NCI-H2107 treated with DMSO at 0.1 percent for 48 hours (cell line): Measurements from ENCODE around the gene PIK3R6.
"Not testable (repeated sequence)": the region's sequence is repeated elsewhere in the genome, so short reads cannot be mapped to it uniquely, and the experiment has no call there.

Experiments
- DNase-seq: peaks from one replicate; lab custom pipeline; 2025; ENCODE audit not compliant: unreplicated experiment; lab: John Stamatoyannopoulos, UW

PIK3R6 gene

GRCh38 chr17:8894202-8894671 is 26.8 kb upstream of the PIK3R6 start:
- no peak for DNase-seq

- DNase-seq: no peak
These were observed 26.2 kb upstream of the PIK3R6 start for GRCh38 chr17:8893621-8894201.

DNA sequence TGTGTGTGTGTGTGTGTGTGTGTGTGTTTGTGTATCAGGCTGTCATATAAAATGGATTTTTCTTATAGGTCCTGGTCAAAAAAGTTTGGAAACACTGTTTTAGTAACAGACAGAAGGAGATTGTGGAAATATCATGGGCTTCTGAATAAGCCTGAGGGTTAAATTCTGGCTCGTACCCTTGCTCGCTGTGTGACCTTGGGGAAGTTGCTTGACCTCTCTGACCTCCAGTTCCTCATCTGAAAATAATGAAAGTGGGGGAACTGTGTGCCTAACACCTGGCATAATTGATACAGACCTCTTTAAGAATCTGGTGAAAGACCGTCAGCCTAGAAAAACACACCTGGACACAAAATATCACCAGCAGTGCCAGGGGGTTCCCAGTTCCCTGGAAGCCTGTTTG is 25.6 kb upstream of the PIK3R6 start:
- no peak for DNase-seq

GRCh38 chr17:8892338-8892690 is 24.8 kb upstream of the PIK3R6 start:
- DNase-seq: no peak

- no peak for DNase-seq
These were observed 23.2 kb upstream of the PIK3R6 start for GRCh38 chr17:8890671-8891070.

- DNase-seq: no peak
These were observed 22.2 kb upstream of the PIK3R6 start for GRCh38 chr17:8889458-8890210.

DNA sequence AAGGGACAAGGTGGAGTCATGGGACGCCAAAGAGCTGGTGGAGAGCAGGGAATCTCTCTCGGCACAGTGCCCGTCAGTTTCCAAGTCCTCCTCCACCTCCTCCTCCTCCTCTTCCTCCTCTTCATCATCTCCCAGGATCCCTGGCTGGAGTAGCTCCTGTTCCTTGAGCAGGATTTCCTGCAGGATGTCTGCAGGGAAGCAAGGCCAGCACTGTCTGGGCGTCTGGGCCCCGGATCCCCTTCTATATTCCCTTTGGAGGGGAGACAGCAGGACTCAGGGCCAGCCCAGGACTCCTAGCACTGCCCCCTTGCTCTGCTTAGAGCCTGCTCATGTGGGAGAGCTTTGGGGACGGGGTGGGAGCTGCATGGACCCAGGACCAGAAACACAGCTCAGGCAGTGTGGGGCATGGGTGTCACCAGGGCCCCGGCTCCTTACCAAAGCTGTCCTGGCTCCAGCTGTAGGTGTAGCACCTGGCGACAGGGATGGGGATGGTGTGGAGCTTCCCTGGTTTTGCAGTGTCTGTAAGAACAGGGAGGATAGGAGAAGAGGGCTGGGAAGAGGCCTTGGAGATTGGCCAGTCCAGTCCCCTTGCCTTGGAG is 21.3 kb upstream of the PIK3R6 start:
- DNase-seq: no peak

- DNase-seq: no peak
These were observed 20.6 kb upstream of the PIK3R6 start for GRCh38 chr17:8887834-8888703.

DNA sequence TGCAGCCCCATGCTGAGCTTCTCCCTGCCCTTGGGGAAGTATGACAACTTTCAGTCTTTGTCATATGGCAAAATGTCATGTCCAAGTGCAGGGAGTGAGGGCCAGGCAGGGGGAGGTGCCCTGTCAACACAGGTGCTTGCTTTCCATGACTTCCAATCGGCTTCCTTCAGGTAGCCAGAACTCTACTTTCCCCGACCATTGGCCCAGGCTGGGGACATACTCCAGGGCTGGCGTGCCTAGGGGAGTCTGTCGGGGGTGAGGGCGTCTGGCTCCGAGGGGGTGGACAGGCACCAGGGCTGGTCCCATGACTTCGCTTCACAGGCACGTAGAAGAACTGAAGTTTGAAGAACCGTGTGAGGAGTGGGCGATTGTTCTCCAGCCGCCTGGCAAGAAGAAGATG is 19.8 kb upstream of the PIK3R6 start:
- DNase-seq: no peak

GRCh38 chr17:8885967-8886684 is 18.7 kb upstream of the PIK3R6 start:
- no peak for DNase-seq

GRCh38 chr17:8885163-8885966 is 17.9 kb upstream of the PIK3R6 start:
- DNase-seq: not testable (repeated sequence)

DNA sequence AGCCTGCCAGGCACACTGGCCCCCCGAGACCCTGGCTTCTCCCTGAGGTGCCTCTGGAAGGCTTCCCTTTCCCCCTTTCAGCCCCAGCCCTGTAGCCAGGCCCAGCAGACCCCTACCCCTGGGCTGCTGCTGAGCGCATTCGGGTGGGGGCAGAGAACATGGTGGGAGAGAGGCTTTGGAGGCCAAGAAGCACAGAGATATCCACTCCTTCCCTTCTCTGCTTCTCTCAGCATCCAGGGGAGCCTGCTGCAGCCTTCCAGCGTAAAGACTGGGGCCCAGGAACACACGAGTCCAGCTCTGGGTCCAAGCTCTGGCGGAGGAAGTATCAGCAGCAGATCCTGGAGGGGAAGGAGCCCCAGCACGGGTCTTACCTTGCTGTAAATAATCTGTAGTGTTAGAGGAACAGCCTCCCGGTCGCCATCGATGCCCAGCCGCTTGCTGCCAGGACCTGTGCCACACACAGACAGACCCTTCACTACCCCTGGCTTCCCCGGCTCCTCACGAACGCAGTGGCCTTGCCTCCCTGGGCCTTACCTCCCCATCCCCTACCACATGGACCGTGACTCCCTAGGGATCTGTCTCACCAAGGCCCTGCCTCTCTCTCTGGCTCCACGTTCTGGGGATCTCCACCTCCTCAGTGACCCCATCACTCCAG is 17.0 kb upstream of the PIK3R6 start:
- DNase-seq: no peak

- no peak for DNase-seq
These were observed 15.9 kb upstream of the PIK3R6 start for GRCh38 chr17:8883353-8883752.

- DNase-seq: no peak
These were observed 14.1 kb upstream of the PIK3R6 start for GRCh38 chr17:8881606-8882005.

GRCh38 chr17:8880466-8880865 is 13.0 kb upstream of the PIK3R6 start:
- DNase-seq: no peak

DNA sequence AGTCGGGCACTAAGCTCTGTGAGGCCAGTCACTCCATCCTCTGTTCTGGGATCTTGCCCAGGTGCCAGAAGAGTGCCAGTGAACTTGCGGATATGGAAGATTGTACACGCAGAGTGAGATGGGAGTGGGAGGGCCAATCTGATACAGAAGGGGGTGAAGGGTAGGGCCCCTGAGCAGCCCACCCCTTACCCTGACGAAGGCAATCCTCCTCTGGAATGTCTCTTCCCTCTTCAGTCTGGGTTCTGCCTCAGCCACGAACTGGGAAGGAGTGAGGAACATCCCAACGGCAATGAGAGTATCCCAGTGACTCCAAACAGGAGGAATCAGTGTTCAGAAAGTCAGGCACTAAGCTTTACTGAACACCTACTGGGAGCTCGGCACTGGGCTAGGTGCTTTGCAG is 11.9 kb upstream of the PIK3R6 start:
- no peak for DNase-seq

DNA sequence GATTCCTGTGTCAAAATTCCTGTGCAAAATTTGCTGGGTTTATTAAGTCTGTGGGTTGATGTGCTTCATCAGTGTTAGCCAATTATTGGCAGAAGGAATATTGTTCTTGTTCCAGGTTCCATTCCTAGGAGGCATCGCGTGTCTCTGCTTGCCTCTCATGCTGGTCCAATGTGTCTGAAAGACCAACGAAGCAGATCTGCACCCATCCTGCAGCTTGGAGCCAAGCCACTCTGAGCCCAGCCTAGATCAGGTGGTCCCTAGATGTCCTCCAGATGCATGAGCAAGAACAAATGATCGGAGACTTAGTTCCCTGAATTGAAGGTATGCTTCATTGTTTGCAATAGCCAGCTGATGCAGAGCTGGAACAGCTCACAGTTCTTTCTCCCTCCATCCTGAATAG is 10.5 kb upstream of the PIK3R6 start:
- no peak for DNase-seq

- DNase-seq: no peak
These were observed 8.5 kb upstream of the PIK3R6 start for GRCh38 chr17:8875957-8876356.

GRCh38 chr17:8875436-8875835 is 8.0 kb upstream of the PIK3R6 start:
- no peak for DNase-seq
